ENCODE results near the gene NUP214. TPM values are rescaled to one million over a fixed set of nuclear protein-coding genes. Genes with fewer than 3 reads are reported as not detected.

The NUP214 gene
- 10 to 100 TPM; 34.2 to 43.7 (median 39.3) TPM for total RNA-seq (2021; fragmentation: NEBNext Ultra II Directional; extraction: Animal tissue kit (Norgen Biotek cat#: 25700))
- long read RNA-seq, partial matches to known transcripts, result 6 of 7 reads
- long read RNA-seq, other reads (novel, unspliced or antisense), result 1 of 7 reads

GRCh38 chr9:131125288-131126058 lies at the start of gene NUP214:
TSS of gene NUP214 (plus strand) at chr9:131125586. CDS start at chr9:131125705, 119 bp downstream.
- no peaks in the 10 kb centered on the region for H3K9me3 Mint-ChIP-seq

GRCh38 chr9:131076347-131077195 lies 48.8 kb upstream of the NUP214 start:
- Mint-ChIP-seq H3K4me3 (no peak overlapping the region), H3K27ac (no peak overlapping the region), H3K9me3 (no peaks in the 10 kb centered on the region), H3K27me3 (ENCODE audit: insufficient read depth) (peaks cover 42% of the 10 kb centered on the region), H3K36me3 (ENCODE audit: low read depth) (no peaks in the 10 kb centered on the region), H3K4me1 (ENCODE audit: low read depth) (no peaks in the 10 kb centered on the region)
- no peak for DNase-seq
- TF ChIP-seq CTCF (IDR thresholded peaks at IDR 0.05), result no peak

More at GRCh38 chr9:131125288-131126058, at the start of gene NUP214:
- Mint-ChIP-seq H3K36me3 (ENCODE audit: low read depth) (peaks cover 16% of the 10 kb centered on the region), H3K27me3 (ENCODE audit: insufficient read depth) (peaks cover 9% of the 10 kb centered on the region), H3K27ac (peak within 1 kb of the TSS; percentile 94), H3K4me1 (ENCODE audit: low read depth) (peaks cover 13% of the 10 kb centered on the region), H3K4me3 (peak within 1 kb of the TSS; percentile 93)
- peak; percentile 96 for DNase-seq
- no peak for TF ChIP-seq CTCF (IDR thresholded peaks at IDR 0.05)

GRCh38 chr9:131078427-131079366 lies 46.7 kb upstream of the NUP214 start:
- Mint-ChIP-seq H3K27ac (no peak overlapping the region), H3K27me3 (ENCODE audit: insufficient read depth) (peaks cover 39% of the 10 kb centered on the region), H3K9me3 (no peaks in the 10 kb centered on the region), H3K4me3 (no peak overlapping the region), H3K36me3 (ENCODE audit: low read depth) (no peaks in the 10 kb centered on the region), H3K4me1 (ENCODE audit: low read depth) (no peaks in the 10 kb centered on the region)
- no peak for TF ChIP-seq CTCF (IDR thresholded peaks at IDR 0.05)
- no peak for DNase-seq

GRCh38 chr9:131080589-131080988 lies 44.8 kb upstream of the NUP214 start:
- H3K36me3 Mint-ChIP-seq (ENCODE audit: low read depth), result no peaks in the 10 kb centered on the region
- no peaks in the 10 kb centered on the region for H3K4me1 Mint-ChIP-seq (ENCODE audit: low read depth)
- no peak overlapping the region for H3K4me3 Mint-ChIP-seq
- TF ChIP-seq CTCF (IDR thresholded peaks at IDR 0.05), result no peak
- no peak for DNase-seq
- H3K9me3 Mint-ChIP-seq, result no peaks in the 10 kb centered on the region
- no peak overlapping the region for H3K27ac Mint-ChIP-seq
- H3K27me3 Mint-ChIP-seq (ENCODE audit: insufficient read depth), result peaks cover 43% of the 10 kb centered on the region

GRCh38 chr9:131081868-131082267 lies 43.5 kb upstream of the NUP214 start:
- H3K4me1 Mint-ChIP-seq (ENCODE audit: low read depth), result no peaks in the 10 kb centered on the region
- no peak for TF ChIP-seq CTCF (IDR thresholded peaks at IDR 0.05)
- no peak for DNase-seq
- no peaks in the 10 kb centered on the region for H3K36me3 Mint-ChIP-seq (ENCODE audit: low read depth)
- no peak overlapping the region for H3K4me3 Mint-ChIP-seq
- peaks cover 35% of the 10 kb centered on the region for H3K27me3 Mint-ChIP-seq (ENCODE audit: insufficient read depth)
- H3K9me3 Mint-ChIP-seq, result no peaks in the 10 kb centered on the region
- H3K27ac Mint-ChIP-seq, result no peak overlapping the region

Measured in HFFc6 (cell line).